Activated CD8-positive, alpha-beta memory T cell treated with anti-CD3 and anti-CD28 coated beads for 36 hours (primary cell): Measurements from ENCODE around the gene WDR37. TPM values are rescaled to one million over a fixed set of nuclear protein-coding genes. Genes with fewer than 3 reads are reported as not detected.

Experiments
- CTCF ChIA-PET: fragments of 350-600 bp; sonication (Branson Sonifier 250); formaldehyde crosslinking; loops from one replicate; lab custom pipeline; 2021; ENCODE audit warnings: antibody characterized with exemption; lab: Charles Lee
- POLR2A ChIA-PET: fragments of 350-600 bp; sonication (Branson Sonifier 250); formaldehyde crosslinking; loops from one replicate; lab custom pipeline; 2021; ENCODE audit warnings: antibody characterized with exemption; lab: Charles Lee
- total RNA-seq, 2 experiments: library from RNA; stranded (reverse); gene quantifications; one replicate each; pipeline ENCODE4 v1.2.3, GENCODE V29; 2021

WDR37 gene
- total RNA-seq, 2 experiments from 2014 or later, result 13.5 to 16.7 TPM

DNA sequence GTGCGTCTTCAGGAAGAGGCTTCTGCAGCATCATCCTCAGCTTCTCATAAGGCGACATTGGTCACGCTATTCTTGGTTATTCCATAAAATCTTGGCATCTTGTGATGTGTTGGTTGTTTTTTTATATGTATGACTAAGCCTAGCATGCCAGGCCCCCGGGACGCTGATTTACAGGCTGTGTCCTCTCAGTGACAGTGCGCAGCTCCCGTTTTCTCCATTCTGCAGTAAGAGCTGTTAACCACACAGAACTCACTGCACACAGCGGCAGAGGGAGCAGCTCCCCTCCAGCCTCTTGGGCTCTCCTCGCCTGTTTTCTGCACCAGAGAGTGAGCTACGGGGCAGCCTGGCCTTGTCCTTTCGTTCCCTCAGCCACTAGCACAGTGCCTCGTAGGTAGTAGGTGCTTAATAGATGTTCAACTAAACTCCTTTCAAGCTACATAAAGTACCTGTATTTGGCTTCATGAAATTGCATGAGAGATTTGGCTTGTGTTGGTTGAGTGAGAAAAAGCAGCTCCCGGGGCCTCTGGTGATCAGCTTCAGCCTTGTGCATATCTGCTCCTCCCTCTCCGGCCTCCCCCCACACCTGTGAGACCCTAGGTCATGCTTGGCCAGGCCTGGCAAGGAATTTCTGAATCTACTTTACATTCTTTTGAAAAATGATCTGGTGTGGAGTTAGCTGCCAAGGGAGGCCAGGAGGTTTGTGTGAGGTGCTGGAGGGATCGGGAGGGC is 116.2 kb downstream of the WDR37 start:
- POLR2A ChIA-PET, result no interaction called here
- CTCF ChIA-PET, result no interaction called here

DNA sequence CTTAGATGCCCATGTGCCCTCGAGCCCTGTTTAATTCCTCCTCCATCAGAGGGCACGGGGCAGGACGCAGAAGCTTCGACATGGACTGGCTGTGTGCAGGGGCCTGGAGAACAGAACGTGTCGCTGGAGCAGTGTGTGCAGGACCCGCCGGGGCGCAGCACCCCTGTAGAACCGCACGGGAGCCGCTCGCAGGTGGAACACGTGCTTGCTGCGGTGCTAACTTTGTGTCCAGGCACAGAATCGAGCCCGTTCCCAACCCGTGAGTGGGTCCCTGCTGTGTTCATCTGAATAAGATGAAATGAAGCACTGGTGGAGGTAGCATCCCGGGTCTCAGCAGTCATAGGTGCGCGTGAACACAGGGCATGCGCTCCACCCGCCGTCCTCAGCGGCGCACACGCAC is 116.9 kb downstream of the WDR37 start:
- POLR2A ChIA-PET, result no interaction called here

DNA sequence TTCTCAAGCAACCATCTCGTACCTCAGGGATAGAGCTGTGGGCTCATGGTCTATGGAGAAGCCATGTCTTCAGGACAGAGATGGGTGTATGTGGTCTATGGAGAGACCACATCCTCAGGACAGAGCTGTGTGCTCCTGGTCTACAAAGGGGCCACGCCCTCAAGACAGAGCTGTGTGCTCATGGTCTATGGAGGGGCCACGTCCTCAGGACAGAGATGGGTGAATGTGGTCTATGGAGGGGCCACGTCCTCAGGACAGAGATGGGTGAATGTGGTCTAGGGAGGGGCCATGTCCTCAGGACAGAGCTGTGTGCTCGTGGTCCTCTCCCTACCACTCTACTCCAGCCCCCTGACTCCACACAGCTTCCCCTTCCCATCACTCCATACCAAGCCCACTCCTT is 117.8 kb downstream of the WDR37 start:
- POLR2A ChIA-PET, result no interaction called here

More for the DNA sequence above, 116.9 kb downstream of the WDR37 start:
- CTCF ChIA-PET, result no interaction called here

DNA sequence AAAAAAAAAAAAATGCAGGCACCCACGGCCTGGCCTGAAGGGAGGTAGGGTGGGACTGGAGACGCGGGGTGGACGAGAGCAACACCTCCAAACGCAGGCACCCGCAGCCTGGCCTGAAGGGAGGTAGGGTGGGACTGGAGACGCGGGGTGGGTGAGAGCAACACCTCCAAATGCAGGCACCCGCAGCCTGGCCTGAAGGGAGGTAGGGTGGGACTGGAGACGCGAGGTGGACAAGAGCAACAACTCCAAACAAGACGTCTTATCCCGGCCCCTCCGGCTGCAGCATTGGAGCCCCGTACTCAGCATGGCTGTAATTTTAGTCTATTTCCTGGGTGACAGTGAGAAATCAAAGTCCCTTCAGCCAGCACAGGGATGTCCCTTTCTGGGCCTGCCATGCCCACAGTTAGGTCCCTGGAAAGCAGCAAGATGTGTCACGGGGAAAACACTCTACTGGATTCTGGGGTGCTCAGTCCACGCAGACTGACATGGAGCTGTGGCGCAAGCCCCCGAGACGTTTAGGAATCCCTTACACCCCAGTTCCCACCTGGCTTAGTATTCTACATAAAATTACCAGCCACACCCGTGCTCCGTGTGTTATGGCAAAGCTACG is 119.9 kb downstream of the WDR37 start:
- ChIA-PET POLR2A (no interaction called here), CTCF (no interaction called here)

More for the DNA sequence above, 117.8 kb downstream of the WDR37 start:
- CTCF ChIA-PET, result no interaction called here

DNA sequence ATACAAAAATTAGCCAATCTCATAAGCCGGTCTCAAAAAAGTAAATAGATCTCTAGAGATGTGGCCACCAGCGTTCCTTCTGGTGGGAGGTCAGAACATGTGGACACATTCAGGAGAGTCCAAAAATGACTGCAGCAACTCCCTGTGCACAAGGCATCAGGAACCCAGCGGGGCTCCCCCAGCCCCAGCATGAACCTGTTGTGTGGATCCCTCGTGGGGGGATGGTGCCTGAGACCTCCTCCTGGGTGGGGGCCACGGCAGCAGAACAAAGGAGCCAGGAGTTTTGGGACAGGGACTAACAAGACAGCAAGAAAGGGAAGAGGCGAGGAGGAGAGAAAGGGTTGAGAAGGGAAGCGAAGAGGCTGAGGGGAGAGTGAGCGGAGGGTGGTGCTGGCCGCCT is 121.8 kb downstream of the WDR37 start:
- POLR2A ChIA-PET, result no interaction called here
- CTCF ChIA-PET, result no interaction called here

DNA sequence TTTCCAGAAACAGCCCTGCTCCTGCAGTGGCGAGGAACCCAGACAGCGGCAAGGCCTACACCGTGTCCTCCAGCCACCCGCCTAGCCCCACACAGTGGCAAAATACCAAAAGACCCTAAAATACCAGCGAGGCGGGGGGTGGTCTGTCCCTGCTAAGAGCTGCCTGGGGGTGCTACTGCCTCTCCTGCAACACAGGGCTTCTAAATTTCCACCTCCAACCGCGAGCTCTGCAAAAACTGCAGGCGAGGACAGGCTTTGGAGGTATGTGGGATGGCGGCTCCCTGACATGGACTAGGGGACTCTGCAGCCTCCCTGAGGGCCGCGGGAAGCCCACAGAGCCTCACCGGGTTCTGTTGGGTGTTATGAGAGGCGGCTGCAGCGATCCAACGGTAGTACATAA is 122.3 kb downstream of the WDR37 start:
- CTCF ChIA-PET, result no interaction called here
- POLR2A ChIA-PET, result interaction anchor here (0.7 kb wide), 1 partner anchor 68 kb away, joined by 3 read pairs; no protein-coding TSS in a partner anchor

DNA sequence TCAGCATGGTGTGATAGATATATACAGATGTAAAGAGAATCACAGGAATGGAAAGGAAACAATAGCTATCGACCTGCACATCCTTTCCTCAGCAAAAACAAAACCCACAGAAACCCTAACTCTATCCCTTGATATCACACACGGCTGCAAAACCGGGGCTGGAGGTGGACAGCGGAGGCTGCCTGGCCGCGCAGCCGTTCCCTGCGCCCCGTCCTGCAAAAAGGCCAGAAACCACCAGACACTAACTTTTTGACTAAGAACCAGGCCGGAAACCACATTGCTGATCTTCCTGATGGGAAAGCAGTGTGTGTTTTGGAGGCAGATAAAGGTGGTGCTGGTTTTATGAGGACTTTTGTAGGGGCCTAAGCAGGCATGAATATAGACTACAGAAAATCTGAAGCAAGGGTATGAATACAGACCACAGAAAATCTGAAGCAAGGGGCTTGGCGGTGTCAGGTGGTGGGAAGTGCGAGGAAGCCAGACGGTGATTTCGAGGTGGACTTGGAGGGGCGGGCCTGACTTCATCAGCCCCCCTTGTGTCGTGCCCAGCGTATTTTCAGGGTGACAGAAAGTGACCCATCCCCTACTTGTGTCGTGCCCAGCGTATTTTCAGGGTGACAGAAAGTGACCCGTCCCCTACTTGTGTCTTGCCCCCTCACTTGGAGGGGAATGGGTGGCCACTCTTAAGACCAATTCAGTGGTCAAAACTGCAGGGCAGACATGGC is 123.3 kb downstream of the WDR37 start:
- CTCF ChIA-PET, result no interaction called here
- POLR2A ChIA-PET, result no interaction called here

DNA sequence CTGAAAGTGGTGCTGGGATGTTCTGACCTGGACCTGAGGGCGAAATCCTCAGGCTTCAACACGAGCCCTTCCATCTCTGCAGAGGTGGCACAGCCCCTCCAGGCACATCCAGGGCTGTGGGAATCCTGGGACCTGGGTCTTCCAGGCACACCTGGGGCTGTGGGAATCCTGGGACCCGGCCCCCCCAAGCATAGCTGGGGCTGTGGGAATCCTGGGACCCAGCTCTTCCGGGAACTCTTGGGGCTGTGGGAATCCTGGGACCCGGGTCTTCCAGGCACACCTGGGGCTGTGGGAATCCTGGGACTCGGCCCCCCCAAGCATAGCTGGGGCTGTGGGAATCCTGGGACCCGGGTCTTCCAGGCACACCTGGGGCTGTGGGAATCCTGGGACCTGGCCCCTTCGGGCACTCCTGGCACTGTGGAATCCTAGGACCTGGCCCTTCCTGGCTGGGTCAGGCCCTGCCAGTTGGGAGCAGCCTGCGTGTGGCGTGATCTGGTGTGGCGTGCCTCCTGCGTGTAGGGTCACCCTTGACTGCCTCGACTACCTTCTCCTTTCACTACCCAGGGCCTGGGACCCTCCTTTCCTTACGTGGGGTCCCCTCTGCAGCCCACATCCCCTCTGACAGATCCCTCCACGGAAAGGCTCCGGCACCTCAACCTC is 124.0 kb downstream of the WDR37 start:
- ChIA-PET CTCF (no interaction called here), POLR2A (no interaction called here)

DNA sequence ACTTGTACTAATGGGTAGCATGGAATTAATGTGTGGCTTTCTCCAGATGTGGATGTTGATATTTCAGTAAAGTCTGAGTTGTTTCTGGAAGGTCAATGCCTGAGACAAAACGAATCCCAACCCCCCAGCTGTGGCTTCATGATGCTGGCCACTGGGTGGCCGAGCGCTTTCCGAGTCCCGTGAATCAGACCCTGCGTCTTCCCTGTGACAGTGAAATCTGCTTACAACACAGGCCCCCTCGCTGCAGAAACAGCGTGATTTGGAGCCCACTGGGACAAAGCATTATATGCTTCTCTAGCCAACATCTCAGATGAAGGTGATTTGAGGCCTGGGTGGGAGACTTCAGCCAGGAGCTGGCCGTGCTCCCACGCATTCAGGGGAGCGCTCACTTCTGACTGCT is 124.7 kb downstream of the WDR37 start:
- POLR2A ChIA-PET, result no interaction called here
- CTCF ChIA-PET, result no interaction called here

Other genes with a start within 250 kb of the WDR37 start
- gene LARP4B, start 124.7 kb upstream of the WDR37 start, total RNA-seq, result 100 to 1,000 TPM; 127 to 137 TPM
- 100 to 1,000 TPM; 147 to 150 TPM for gene GTPBP4, start 68.0 kb upstream of the WDR37 start, total RNA-seq
- not detected for gene IDI2, start 30.5 kb upstream of the WDR37 start, total RNA-seq
- gene IDI1, start 7.3 kb upstream of the WDR37 start, total RNA-seq, result 10 to 100 TPM; 59.1 to 64.5 TPM